ENCODE measurements around the gene ZNF678.
"Not testable (repeated sequence)": the region's sequence is repeated elsewhere in the genome, so short reads cannot be mapped to it uniquely, and the experiment has no call there.

ZNF678 gene

DNA sequence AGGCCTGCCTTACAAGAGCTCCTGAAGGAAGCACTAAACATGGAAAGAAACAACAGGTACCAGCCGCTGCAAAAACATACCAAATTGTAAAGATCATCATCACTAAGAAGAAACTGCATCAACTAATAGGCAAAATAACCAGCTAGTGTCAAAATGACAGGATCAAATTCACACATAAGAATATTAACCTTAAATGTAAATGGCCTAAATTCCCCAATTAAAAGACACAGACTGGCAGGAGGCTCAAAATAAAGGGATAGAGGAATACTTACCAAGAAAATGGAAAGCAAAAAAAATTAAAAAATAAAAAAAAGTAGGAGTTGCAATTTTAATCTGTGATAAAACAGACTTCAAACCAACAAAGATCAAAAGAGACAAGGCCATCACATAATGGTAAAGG is 11.5 kb upstream of the ZNF678 start:
- DNase-seq (ENCODE audit: low spot score): not testable (repeated sequence)

DNA sequence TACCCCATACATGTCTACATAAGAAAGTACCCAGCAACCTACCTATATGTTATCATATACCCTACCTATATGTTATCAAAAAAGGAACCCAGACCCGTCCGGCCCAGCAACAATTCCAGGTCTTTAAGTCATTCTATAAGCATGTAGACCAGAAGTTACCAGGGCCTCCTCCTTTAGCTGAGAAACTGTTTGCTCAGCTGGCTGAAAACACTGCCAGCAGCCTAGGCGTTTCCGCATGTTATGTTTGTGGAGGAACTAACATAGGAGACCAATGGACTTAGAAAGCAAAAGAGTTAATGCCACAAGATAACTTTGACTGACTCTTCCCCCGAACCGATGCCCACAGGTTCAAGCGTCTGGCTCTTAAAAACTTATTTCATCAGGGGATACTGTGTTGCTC is 7.1 kb upstream of the ZNF678 start:
- DNase-seq (ENCODE audit: low spot score): no peak

DNA sequence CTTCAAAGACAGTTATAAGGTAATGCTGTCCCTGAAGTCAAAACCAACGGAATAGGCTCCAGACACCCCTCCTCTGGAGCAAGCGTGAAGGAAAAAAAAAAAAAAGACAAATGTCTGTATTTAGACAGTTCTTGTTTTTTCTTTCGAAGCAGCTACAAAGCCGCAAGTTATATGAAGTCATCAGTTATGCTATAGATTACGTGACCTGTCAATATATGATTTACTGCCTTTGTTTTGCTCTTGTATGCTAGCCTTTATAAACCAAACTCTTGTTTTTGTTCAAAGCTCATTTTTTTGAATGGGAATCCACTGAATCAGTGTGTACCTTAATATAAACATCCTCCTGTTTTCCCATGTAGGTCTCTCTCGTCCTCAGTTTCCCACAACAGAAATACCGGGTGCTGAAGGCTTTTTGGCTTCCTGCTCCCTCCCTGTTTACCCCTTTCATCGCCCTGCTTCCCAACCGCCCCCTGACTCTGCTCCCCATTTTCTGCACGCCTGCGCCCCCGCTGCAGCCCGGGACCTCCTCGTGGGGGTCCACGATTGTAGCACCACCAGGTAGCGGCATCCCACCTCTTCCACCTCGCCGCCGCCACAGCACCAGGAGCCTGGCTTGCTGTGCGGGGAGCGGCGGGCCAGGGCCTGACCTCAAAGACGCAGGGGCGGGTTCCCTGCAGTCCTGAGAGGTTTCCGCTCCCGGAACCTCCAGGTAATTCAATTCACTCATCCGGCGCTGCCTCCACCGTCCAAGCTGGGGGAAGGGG is 5.2 kb upstream of the ZNF678 start:
- no peak for DNase-seq (ENCODE audit: low spot score)

DNA sequence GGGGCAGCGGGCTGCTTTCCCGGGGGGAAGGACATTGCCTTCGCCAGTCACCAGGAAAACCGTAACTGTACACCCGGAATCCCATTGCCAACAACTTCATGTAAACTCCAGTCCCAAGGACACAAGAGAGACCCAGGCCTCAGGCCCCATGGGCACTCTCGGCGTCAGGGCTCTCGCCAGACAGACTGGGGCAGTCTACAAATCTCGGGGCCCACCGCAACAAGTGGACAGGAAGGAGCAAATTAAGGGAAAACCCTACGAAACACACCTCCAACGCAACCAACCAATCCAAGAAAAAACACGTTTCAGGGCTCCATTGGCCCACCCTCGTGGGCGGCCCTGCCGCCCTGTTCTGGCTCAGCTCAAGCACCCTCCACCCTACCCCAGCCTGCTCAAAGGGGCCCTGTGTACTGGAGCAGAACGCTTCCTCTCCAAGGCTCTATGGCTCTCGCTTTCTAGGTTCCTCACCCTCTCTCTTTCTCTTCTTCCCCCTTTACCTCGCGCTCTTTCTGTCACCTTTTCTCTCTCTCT is 4.6 kb upstream of the ZNF678 start:
- no peak for DNase-seq (ENCODE audit: low spot score)

DNA sequence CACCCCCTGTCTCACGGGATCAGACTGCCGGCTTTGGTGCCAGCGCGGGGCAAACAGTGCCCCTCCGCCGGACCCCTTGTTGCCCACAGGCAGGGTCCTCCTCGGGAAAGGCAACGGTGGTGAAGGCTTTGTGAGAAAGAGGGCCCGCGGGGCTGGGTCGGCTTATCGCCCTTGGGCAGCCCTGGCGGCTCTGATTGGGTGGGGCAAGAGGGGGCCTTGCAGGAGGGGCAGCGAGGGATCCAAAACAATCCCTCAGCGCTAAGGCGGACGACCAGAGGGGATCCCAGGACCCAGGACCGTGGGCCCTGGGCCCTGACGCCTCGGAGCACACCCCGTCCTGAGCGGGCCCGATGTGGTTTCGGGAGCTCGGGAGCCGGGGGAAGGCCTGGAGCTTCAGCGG is 3.9 kb upstream of the ZNF678 start:
- DNase-seq (ENCODE audit: low spot score): no peak

DNA sequence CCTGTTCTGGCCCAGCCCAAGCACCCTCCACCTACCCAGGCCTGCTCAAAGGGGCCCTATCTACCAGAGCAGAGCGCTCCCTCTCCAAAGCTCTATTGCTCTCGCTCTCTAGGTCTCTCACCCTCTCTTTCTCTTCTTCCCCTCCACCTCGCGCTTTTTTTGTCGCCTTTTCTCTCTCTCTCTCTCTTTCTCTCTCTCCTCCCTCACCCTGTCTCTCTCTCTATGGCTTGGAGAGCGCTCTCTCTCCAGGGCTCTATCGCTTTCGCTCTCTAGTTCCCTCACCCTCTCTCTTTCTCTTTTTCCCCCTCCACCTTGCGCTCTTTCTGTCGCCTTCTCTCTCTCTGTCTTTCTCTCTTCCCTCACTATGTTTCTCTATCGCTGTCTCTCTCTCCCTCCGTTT is 3.4 kb upstream of the ZNF678 start:
- DNase-seq (ENCODE audit: low spot score): no peak

DNA sequence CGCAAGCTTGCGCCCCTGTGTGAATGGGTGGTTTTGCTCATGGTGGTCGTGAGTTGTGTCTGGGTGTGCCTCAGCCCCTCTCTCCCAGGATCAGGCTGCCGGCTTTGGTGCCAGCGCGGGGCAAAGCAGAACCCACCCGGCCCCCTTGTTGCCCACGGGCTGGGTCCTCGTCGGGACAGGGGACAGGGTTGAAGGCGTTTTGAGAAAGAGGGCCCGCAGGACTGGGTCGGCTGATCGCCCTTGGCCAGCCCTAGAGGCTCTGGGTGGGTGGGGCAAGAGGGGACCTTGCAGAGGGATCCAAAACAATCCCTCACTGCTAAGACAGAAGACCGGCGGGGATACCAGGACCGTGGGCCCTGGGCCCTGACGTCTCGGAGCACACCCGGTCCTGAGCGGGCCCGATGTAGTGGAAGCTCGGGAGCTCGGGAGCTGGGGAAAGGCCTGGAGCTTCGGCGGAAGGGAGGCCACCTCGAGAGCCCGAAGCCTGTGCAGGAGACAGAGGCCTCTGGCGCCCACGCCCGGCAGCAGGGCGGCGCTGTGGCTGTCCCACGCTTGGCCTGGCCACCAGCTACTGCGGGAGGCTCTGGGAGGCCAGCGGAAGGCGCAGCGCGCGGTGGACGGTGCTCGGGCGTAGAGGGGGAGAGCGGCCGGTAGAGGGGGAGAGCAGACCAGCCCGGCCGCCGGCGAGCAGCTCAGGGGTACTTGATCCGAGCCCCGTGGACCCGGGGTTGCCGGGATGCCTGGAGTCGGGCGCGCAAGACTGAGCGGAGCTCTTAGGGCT is 2.8 kb upstream of the ZNF678 start:
- DNase-seq (ENCODE audit: low spot score): no peak

DNA sequence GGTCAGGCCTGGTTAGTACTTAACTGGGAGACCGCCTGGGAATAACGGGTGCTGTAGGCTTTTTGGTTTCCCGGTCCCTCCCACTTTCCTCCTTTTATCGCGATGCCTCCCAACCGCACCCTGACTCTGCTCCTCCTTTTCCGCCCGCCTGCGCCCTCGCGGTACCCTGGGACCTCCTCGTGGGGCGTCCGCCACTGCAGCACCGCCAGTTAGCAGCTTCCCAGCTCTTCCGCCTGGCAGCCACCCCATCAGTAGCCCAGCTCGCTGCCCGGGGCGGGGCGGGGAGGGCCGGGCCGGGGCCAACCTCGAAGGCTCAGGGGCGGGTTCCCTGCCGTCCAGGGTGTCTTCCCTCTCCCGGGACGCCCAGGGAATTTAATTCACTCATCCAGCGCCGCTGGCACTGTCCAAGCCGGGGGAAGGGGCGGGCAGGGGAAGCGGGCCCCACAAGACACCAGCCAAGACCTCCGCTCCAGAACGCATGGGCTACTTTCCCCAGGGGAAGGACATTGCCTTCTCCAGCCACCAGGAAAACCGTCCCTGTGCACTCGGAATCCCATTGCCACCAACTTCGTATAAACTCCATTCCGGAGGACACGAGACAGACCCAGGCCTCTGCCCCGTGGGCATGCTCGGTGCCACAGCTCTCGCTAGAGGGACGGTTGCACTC is 2.0 kb upstream of the ZNF678 start:
- no peak for DNase-seq (ENCODE audit: low spot score)

DNA sequence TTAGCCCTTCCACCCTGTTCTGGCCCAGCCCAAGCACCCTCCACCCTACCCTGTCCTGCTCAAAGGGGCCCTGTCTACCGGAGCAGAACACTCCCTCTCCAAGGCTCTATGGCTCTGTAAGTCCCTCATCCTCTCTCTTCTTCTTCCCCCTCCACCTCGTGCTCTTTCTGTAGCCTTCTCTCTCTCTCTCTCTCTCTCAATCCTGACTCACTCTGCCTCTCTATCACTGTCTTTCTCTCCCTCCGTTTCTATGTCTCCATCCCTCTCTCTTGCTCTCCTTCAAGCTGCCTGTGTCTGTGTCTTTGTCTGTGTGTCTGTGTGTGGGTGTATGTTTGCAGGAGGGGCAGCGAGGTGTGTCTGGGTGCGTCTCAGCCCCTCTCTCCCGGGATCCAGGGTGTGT is 1.3 kb upstream of the ZNF678 start:
- DNase-seq (ENCODE audit: low spot score): no peak

DNA sequence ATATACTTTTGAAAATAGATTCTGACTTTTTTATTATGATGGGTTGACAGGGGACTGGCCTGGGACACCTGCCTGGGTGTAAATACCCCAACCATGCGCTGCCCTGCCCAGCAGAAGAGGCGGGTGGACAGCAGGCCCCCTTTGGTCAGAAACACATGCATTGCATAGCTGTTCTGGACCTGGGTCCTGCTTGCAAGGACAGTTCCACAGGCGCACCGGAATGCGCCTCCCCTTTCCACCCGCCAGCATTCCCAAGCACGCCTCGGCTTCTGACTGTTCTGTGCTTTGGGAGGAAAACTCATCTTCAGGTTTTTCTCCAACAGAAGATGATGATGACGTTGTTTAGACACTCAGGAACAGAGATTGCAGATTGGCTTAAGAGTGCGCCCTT is 428 bp upstream of the ZNF678 start:
- DNase-seq (ENCODE audit: low spot score): no peak

DNA sequence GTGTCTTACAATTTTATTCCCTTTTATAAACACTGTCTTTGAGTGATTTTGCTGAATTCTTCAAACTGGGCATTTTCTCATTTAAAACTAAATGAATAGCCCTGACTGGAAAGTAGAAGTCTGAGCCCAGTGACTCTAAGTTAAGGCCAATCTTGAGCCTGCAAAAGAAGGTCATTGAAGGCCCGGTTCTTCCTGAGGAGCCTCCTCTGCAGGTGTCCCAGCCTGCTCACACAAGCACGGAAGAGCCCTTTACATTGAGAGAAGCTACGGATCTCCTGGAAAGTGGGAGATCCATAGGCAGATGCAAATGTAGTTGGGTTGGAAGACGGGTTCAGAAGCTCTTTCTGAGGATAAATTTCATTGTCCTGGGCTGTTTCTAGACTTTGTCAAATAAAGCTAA is 3.9 kb downstream of the ZNF678 start:
- DNase-seq (ENCODE audit: low spot score): no peak

DNA sequence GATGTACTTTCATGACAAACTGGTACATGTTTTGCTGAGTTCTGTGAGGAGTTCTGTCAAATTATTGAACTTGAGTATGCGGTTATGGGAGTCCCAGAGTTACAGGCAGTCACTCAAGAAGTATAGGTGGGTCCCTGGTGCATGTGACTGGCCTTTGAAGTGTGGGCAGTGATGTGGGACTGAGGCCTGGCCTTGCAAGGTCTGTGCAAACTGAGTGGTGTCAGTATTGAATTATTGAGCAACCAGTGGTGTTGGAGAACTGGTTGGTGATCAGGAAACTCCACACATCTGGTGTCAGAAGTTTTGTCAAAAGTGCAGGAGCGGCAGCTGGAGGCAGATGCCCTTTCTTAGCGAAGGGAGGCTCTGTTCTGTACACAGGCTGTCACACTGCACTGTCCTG is 5.2 kb downstream of the ZNF678 start:
- DNase-seq (ENCODE audit: low spot score): no peak

DNA sequence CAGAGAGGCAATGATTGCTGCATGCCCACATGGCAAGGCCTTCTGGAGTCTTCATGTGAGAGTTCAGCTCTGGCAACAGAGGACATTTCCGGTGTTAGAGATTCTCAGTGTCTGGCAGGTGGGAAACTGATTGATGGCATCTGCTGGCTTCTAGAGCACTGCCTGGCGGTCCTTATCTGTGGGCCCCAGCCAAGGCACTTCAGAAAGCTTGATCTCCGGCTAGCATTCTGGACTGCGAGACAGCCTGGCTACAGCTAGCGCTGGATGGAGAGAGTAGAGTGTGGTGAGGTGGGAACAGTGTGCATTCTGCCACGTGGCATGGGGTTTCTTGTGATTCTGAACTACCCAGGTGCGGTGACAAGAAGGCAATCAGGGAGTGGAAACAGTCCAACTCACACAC is 9.4 kb downstream of the ZNF678 start:
- DNase-seq (ENCODE audit: low spot score): no peak

DNA sequence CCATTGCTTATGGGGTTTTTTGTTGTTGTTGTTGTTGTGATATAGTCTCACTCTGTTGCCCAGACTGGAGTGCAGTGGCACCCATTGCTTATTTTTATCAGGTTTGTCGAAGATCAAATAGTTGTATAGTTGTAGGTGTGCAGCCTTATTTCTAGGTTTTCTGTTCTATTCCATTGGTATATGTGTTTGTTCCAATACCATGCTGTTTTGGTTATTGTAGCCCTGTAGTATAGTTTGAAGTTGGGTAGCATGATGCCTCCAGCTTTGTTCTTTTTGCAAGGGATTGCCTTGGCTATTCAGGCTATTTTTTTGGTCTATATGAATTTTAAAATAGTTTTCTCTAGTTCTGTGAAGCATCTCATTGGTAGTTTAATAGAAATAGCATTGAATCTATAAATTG is 11.6 kb downstream of the ZNF678 start:
- DNase-seq (ENCODE audit: low spot score): no peak

DNA sequence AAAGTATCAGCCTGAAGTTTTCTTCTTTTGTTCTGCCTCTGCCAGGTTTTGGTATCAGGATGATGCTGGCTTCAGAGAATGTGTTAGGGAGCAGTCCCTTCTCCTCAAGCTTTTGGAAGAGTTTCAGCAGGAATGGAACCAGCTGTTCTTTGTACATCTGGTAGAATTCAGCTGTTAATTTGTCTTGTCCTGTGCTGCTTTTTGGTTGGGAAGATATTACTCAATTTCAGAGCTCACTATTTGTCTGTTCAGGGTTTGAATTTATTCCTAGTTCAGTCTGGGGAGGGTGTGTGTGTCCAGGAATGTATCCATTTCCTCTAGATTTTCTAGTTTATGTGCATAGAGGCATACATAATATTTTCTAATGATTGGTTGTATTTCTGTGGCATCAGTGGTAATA is 12.8 kb downstream of the ZNF678 start:
- DNase-seq (ENCODE audit: low spot score): no peak

DNA sequence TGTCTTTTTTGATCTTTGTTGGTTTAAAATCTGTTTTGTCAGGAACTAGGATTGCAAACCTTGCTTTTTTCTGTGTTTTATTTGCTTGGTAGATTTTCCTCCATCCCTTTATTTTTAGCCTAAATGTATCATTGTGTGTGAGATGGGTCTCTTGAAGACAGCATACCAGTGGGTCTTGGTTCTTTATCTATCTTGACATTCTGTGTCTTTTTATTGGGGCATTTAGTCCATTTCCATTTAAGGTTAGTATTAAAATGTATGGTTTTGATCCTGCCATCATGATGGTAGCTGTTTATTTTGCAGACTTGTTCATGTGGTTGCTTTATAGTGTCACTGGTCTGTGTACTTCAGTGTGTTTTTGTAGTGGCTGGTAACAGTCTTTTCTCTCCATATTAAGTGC is 14.1 kb downstream of the ZNF678 start:
- no peak for DNase-seq (ENCODE audit: low spot score)

DNA sequence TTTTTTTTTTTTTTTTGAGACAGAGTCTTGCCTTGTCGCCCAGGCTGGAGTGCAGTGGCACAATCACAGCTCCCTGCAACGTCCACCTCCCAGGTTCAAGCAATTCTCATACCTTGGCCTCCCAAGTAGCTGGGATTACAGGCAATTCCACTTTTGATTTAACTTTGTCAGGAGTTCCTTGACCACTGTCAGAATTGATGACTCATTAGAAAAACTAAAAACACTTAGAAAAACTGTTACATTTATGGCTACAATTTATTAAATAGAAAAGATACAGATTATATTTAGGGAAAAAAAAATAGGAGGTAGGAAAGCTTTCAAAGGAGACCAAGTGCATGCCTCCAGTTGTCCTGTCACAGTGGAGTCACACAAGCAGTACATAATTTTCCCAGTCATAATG is 20.0 kb downstream of the ZNF678 start:
- DNase-seq (ENCODE audit: low spot score): no peak

DNA sequence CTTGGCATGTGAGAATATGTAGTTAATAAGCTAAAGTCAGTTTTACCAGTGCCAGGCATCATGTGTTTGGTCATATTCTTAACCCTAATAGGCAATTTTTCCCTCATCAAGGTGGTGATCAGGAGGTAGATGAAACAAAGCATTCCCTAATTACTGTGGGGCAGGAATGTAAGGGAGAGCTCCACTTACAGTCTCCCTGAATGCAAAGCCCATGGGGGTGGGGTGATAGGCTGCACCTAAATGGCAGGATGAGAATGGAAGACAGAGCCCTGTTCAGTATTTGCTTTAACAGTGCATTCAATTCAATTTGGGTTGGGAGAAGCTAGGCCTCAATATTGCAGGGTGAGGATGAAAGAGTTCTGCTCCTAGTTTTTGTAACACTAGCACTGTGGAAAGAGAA is 23.4 kb downstream of the ZNF678 start:
- no peak for DNase-seq (ENCODE audit: low spot score)

DNA sequence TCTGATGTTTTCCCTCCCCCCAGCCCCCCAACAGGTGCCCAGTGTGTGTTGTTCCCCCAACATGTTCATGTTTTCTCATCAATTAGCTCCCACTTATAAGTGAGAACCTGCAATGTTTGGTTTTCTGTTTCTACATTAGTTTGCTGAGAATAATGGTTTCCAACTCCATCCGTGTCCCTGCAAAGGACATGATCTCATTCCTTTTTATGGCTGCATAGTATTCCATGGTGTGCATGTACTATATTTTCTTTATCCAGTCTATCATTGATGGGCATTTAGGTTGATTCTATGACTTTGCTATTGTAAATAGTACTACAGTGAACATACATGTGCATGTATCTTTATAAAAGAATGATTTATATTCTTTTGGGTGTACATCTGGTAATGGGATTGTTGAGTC is 24.6 kb downstream of the ZNF678 start:
- no peak for DNase-seq (ENCODE audit: low spot score)

DNA sequence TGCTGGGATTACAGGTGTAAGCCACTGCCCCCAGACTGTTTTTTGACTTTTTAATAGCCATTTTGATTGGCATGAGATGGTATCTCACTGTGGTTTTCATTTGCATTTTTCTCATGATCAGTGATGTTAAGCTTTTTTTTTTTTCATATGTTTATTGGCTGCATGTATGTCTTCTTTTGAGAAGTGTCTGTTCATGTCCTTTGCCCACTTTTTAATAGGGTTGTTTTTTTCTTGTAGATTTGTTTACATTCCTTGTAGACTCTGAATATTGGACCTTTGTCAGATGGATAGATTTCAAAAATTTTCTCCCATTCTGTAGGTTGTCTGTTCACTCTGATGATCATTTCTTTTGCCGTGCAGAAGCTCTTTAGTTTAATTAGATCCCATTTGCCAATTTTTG is 25.4 kb downstream of the ZNF678 start:
- DNase-seq (ENCODE audit: low spot score): not testable (repeated sequence)

DNA sequence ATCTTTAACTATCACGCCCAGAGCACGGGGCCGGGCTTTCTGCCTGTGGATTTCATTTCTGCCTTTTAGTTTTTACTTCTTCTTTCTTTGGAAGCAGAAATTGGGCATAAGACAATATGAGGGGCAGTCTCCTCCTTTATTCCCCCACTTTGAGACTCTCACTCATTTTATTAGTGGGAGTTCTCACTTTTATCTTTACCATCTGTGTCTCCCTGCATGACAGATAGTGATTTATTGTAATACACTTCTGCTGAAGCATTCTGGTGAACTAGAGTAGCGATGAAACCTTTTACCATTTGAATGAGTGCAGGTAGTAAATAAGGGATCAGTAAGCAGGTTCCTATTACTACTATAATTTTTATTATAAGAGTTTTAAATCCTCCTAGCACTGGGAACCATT is 26.4 kb downstream of the ZNF678 start:
- DNase-seq (ENCODE audit: low spot score): not testable (repeated sequence)

DNA sequence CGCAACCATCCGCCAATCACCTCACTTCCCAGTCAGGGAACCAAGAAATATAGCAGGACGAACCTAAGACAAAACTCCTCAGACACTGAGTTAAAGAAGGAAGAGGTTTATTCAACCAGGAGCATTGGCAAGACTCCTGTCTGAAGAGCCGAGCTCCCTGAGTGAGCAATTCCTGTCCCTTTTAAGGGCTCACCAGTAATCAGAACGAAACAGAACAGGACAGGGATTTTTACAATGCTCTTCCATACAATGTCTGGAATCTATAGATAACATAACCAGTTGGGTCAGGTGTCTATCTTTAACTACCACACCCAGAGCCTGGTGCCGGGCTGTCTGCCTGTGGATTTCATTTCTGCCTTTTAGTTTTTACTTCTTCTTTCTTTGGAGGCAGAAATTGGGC is 32.9 kb downstream of the ZNF678 start:
- not testable (repeated sequence) for DNase-seq (ENCODE audit: low spot score)

DNA sequence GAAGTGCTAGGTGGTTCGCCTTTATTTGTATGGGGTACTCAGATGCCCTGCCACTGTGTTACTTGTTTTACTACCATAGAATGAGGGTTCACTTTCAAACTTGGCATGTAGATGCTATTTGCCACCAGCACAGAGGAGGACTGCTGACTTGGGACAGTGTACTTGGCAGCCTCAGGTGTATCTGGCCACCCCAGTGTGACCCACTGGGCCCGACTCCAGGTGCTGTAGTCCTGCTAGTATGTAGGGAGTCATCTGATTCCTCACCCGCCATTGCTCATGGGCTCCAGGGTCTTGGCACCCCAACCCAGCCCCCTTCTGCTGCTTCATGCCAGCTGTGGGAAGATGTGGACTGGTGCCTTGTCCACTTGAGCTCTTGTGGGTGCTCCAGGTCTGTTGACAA is 40.0 kb downstream of the ZNF678 start:
- DNase-seq (ENCODE audit: low spot score): no peak
